Hepatocyte (in vitro differentiated cells): ENCODE results near the gene NR1H4. TPM values are rescaled to one million over a fixed set of nuclear protein-coding genes. Genes with fewer than 3 reads are reported as not detected.
A peak's percentile ranks its signal among the peaks of the same experiment; 100 is the strongest.
"Not testable (repeated sequence)": the region's sequence is repeated elsewhere in the genome, so short reads cannot be mapped to it uniquely, and the experiment has no call there.

Experiments used
- DNase-seq: peaks from one replicate; pipeline ENCODE4 v3.0.0-alpha.2; 2016; ENCODE audit warnings: low spot score
- H2AFZ ChIP-seq: fragments of 200-600 bp; sonication (generic); 2 replicates; pipeline ENCODE4 v1.6.0; 2016; ENCODE audit warnings: antibody characterized with exemption, mild to moderate bottlenecking
- H3K27ac ChIP-seq: fragments of 200-600 bp; sonication (generic); 2 replicates; pipeline ENCODE4 v1.5.1; 2016; ENCODE audit warnings: mild to moderate bottlenecking
- H3K27me3 ChIP-seq: fragments of 200-600 bp; sonication (generic); 2 replicates; pipeline ENCODE4 v1.6.1; 2016
- H3K36me3 ChIP-seq: fragments of 200-600 bp; sonication (generic); replicated peaks from 2 replicates; pipeline ENCODE4 v1.5.1; 2016; ENCODE audit warnings: low read depth; ENCODE audit not compliant: insufficient read depth
- H3K4me1 ChIP-seq: fragments of 200-600 bp; sonication (generic); 2 replicates; pipeline ENCODE4 v1.5.1; 2016; ENCODE audit warnings: mild to moderate bottlenecking, moderate library complexity; ENCODE audit not compliant: insufficient read depth
- H3K4me2 ChIP-seq: fragments of 200-600 bp; sonication (generic); 2 replicates; pipeline ENCODE4 v1.6.0; 2016
- H3K4me3 ChIP-seq: fragments of 200-600 bp; sonication (generic); 2 replicates; pipeline ENCODE4 v1.5.1; 2016; ENCODE audit warnings: mild to moderate bottlenecking
- H3K79me2 ChIP-seq: fragments of 200-600 bp; sonication (generic); 2 replicates; pipeline ENCODE4 v1.6.0; 2017; ENCODE audit warnings: mild to moderate bottlenecking
- H3K9me2 ChIP-seq: fragments of 200-600 bp; sonication (generic); replicated peaks from 2 replicates; pipeline ENCODE4 v1.6.0; 2017; ENCODE audit warnings: mild to moderate bottlenecking; ENCODE audit not compliant: insufficient read depth
- H3K9me3 ChIP-seq: fragments of 200-600 bp; sonication (generic); 2 replicates; pipeline ENCODE4 v1.5.1; 2016; ENCODE audit warnings: low read depth, mild to moderate bottlenecking
- H4K20me1 ChIP-seq: fragments of 200-600 bp; sonication (generic); 2 replicates; pipeline ENCODE4 v1.6.0; 2016; ENCODE audit warnings: mild to moderate bottlenecking; ENCODE audit not compliant: insufficient read depth, poor library complexity, severe bottlenecking
- CTCF ChIP-seq: fragments of 200-600 bp; sonication (generic); IDR thresholded peaks from 2 replicates; pipeline ENCODE4 v1.5.1; 2016; ENCODE audit warnings: antibody characterized with exemption, mild to moderate bottlenecking; ENCODE audit not compliant: poor library complexity
- EZH2 ChIP-seq: fragments of 200-600 bp; sonication (generic); IDR thresholded peaks from 2 replicates; pipeline ENCODE4 v1.6.1; 2016; ENCODE audit warnings: antibody characterized with exemption, mild to moderate bottlenecking, borderline replicate concordance
- EZH2phosphoT487 ChIP-seq: fragments of 200-600 bp; sonication (generic); IDR thresholded peaks from one replicate; pipeline ENCODE4 v1.6.1; 2018; ENCODE audit warnings: antibody characterized with exemption, mild to moderate bottlenecking, low read depth, moderate library complexity; ENCODE audit not compliant: unreplicated experiment, severe bottlenecking
- WGBS: methylation state at CpG from one replicate; pipeline ENCODE4 v1.1.6; 2016; ENCODE audit warnings: low lambda C conversion rate; ENCODE audit errors: missing lambda C conversion rate; 5-methylcytosine and 5-hydroxymethylcytosine counted together
- polyA plus RNA-seq: library from polyadenylated mRNA; unstranded; fragments of >200 nt; fragmentation: Nextera tagmentation; extraction: Ambion mirVana; gene quantifications from 2 replicates; pipeline ENCODE4 v1.2.1, GENCODE V29; 2016
- total RNA-seq: library from RNA; depleted of rRNA; stranded (reverse); fragments of >200 nt; gene quantifications from 2 replicates; pipeline ENCODE4 v1.2.3, GENCODE V29; 2014

Gene NR1H4
- total and polyA plus RNA-seq, 2 experiments from 2014 or later = 12.4 to 39.0 TPM

- Histone ChIP-seq H3K27ac (no peak overlapping the region), H3K27me3 (no peaks in the 10 kb centered on the region), H3K4me2 (no peak overlapping the region), H3K4me3 (no peak overlapping the region), H3K4me1 (peaks cover 11% of the 10 kb centered on the region), H4K20me1 (no peaks in the 10 kb centered on the region), H3K36me3 (no peaks in the 10 kb centered on the region), H3K9me3 (no peaks in the 10 kb centered on the region), H3K9me2 (no peaks in the 10 kb centered on the region), H2AFZ (no peak overlapping the region), H3K79me2 (no peaks in the 10 kb centered on the region)
- WGBS = 77% methylated on average over 1 of the region's 1 CpG
- TF ChIP-seq EZH2phosphoT487 (no peak), EZH2 (no peak), CTCF (no peak)
- no peak for DNase-seq
These were observed 25.8 kb downstream of the NR1H4 start for GRCh38 chr12:100499416-100499815.

- not testable (repeated sequence) for H3K27me3 ChIP-seq, H3K79me2 ChIP-seq, H3K9me2 ChIP-seq, H4K20me1 ChIP-seq, H3K36me3 ChIP-seq, H3K9me3 ChIP-seq, H3K4me3 ChIP-seq, DNase-seq, H2AFZ ChIP-seq
- Histone ChIP-seq H3K4me2 (peak overlapping the region; percentile 62), H3K27ac (peak overlapping the region; percentile 84), H3K4me1 (peaks cover 15% of the 10 kb centered on the region)
- WGBS = 80% methylated on average over 4 of the region's 4 CpGs
These were observed 29.1 kb downstream of the NR1H4 start for GRCh38 chr12:100502718-100503117.

GRCh38 chr12:100503228-100503628 is 29.6 kb downstream of the NR1H4 start:
- no peaks in the 10 kb centered on the region for H3K27me3 ChIP-seq
- no peaks in the 10 kb centered on the region for H4K20me1 ChIP-seq
- WGBS = 81% methylated on average over 6 of the region's 6 CpGs
- no peak overlapping the region for H3K4me3 ChIP-seq
- H3K36me3 ChIP-seq = no peaks in the 10 kb centered on the region
- H3K79me2 ChIP-seq = no peaks in the 10 kb centered on the region
- H3K27ac ChIP-seq = peak overlapping the region; percentile 84
- peak overlapping the region; percentile 62 for H3K4me2 ChIP-seq
- no peak overlapping the region for H2AFZ ChIP-seq
- H3K9me3 ChIP-seq = no peaks in the 10 kb centered on the region
- no peaks in the 10 kb centered on the region for H3K9me2 ChIP-seq
- DNase-seq = peak; percentile 23
- peaks cover 15% of the 10 kb centered on the region for H3K4me1 ChIP-seq
- no peak for TF ChIP-seq EZH2phosphoT487
- TF ChIP-seq EZH2 = no peak
- no peak for TF ChIP-seq CTCF

- no peaks in the 10 kb centered on the region for H3K36me3 ChIP-seq
- WGBS = 26% methylated on average over 1 of the region's 1 CpG
- TF ChIP-seq CTCF = no peak
- no peak for TF ChIP-seq EZH2
- no peak for TF ChIP-seq EZH2phosphoT487
- H3K4me2 ChIP-seq = peak overlapping the region; percentile 62
- no peaks in the 10 kb centered on the region for H3K9me3 ChIP-seq
- no peak overlapping the region for H2AFZ ChIP-seq
- no peaks in the 10 kb centered on the region for H3K9me2 ChIP-seq
- H3K4me1 ChIP-seq = peaks cover 5% of the 10 kb centered on the region
- peak overlapping the region; percentile 84 for H3K27ac ChIP-seq
- H3K79me2 ChIP-seq = no peaks in the 10 kb centered on the region
- no peaks in the 10 kb centered on the region for H3K27me3 ChIP-seq
- DNase-seq = peak; percentile 63
- no peak overlapping the region for H3K4me3 ChIP-seq
- H4K20me1 ChIP-seq = no peaks in the 10 kb centered on the region
These were observed 31.1 kb downstream of the NR1H4 start for GRCh38 chr12:100504804-100505203.
